HepG2 (cell line): ENCODE measurements around the gene MAJIN. TPM values are rescaled to one million over a fixed set of nuclear protein-coding genes. Genes with fewer than 3 reads are reported as not detected.

Experiments used
- CBX1 ChIP-seq: IDR thresholded peaks from one replicate; pipeline ENCODE4 v1.6.1; 2016; ENCODE audit warnings: antibody characterized with exemption, low read depth
- DR1 ChIP-seq: sonication (generic); formaldehyde crosslinking; IDR thresholded peaks from 2 replicates; pipeline ENCODE4 v1.8.0; 2021; ENCODE audit warnings: mild to moderate bottlenecking, missing genetic modification reagents, inconsistent platforms
- KDM5A ChIP-seq: fragments of 200-600 bp; sonication (generic); IDR thresholded peaks from 2 replicates; pipeline ENCODE4 v1.7.0; 2018; ENCODE audit warnings: antibody characterized with exemption, mild to moderate bottlenecking, low read length, borderline replicate concordance
- KDM5B ChIP-seq: sonication (generic); formaldehyde crosslinking; IDR thresholded peaks from 2 replicates; pipeline ENCODE4 v1.4.0; 2020; ENCODE audit warnings: missing genetic modification reagents, mild to moderate bottlenecking, borderline replicate concordance
- KLF16 ChIP-seq, 2 experiments: sonication (generic) in 1 of 2; formaldehyde crosslinking in 1 of 2; IDR thresholded peaks; 2 replicates each; pipeline versions ENCODE4 v1.6.1 to v1.8.0; 2016 to 2023; ENCODE audit warnings: missing genetic modification reagents in 2 of 2, missing compliant biosample characterization in 1 of 2
- MAFF ChIP-seq: IDR thresholded peaks from 2 replicates; pipeline ENCODE4 v1.6.1; 2011; ENCODE audit warnings: low read depth, low read length, improper control_type of control experiment
- TAF15 ChIP-seq: fragments of 200-400 bp; formaldehyde crosslinking; IDR thresholded peaks from one replicate; pipeline ENCODE4 v1.6.1; 2018; ENCODE audit warnings: mild to moderate bottlenecking, low read depth, low read length; ENCODE audit not compliant: poor library complexity, severe bottlenecking
- THYN1 ChIP-seq: sonication (generic); formaldehyde crosslinking; IDR thresholded peaks from 2 replicates; pipeline ENCODE4 v1.8.1; 2023; ENCODE audit warnings: low read depth, mild to moderate bottlenecking, moderate library complexity, missing genetic modification reagents, borderline replicate concordance
- ZBTB20 ChIP-seq: sonication (generic); formaldehyde crosslinking; IDR thresholded peaks from 2 replicates; pipeline ENCODE4 v1.8.1; 2023; ENCODE audit warnings: missing genetic modification reagents, low read depth, mild to moderate bottlenecking, borderline replicate concordance
- ZMYM2 ChIP-seq: sonication (generic); formaldehyde crosslinking; IDR thresholded peaks from 2 replicates; pipeline ENCODE4 v1.8.0; 2022; ENCODE audit warnings: mild to moderate bottlenecking, missing genetic modification reagents
- ZNF207 ChIP-seq: fragments of 450-650 bp; IDR thresholded peaks from 2 replicates; pipeline ENCODE4 v1.6.1; 2016; ENCODE audit warnings: antibody characterized with exemption, borderline replicate concordance
- ZNF543 ChIP-seq: sonication (generic); formaldehyde crosslinking; IDR thresholded peaks from 2 replicates; pipeline ENCODE4 v1.4.0; 2020; ENCODE audit warnings: mild to moderate bottlenecking, missing genetic modification reagents
- ZNF614 ChIP-seq: IDR thresholded peaks from 2 replicates; pipeline ENCODE4 v1.6.1; 2018; ENCODE audit warnings: missing biosample characterization, missing genetic modification reagents, inconsistent platforms, borderline replicate concordance
- ZNF737 ChIP-seq: sonication (generic); formaldehyde crosslinking; IDR thresholded peaks from 2 replicates; pipeline ENCODE4 v1.5.0; 2020; ENCODE audit warnings: missing genetic modification reagents, mild to moderate bottlenecking, borderline replicate concordance
- polyA plus RNA-seq, 8 experiments: library from polyadenylated mRNA; depleted of rRNA in 3 of 8; stranded (reverse) in 7 of 8; unstranded in 1 of 8; fragments of >200 nt; fragmentation: Illumina TruSeq in 4 of 8; extraction: Trizol in 4 of 8; gene quantifications; 2 replicates each; pipeline versions ENCODE4 v1.2.1 to v1.2.3, GENCODE V29; 2011 to 2016; ENCODE audit warnings: low read depth in 4 of 8, missing spikeins in 1 of 8, mixed read lengths in 1 of 8; ENCODE audit not compliant: insufficient read depth in 1 of 8
- total RNA-seq, 5 experiments: library from RNA; depleted of rRNA; stranded (reverse); fragments of >200 nt; fragmentation: Illumina TruSeq; extraction: Trizol; gene quantifications; 2 replicates each; pipeline ENCODE4 v1.2.3, GENCODE V29; 2016; ENCODE audit warnings: low read depth in 1 of 5
- TF ChIP-seq, protein P1 (sequence below): sonication (generic); formaldehyde crosslinking; IDR thresholded peaks from 2 replicates; pipeline ENCODE4 v1.8.1; 2022; ENCODE audit warnings: mild to moderate bottlenecking, missing genetic modification reagents
- TF ChIP-seq, protein P2 (sequence below): sonication (generic); formaldehyde crosslinking; IDR thresholded peaks from 2 replicates; pipeline ENCODE4 v1.5.0; 2020; ENCODE audit warnings: mild to moderate bottlenecking, missing genetic modification reagents
- TF ChIP-seq, protein P3 (sequence below): sonication (generic); formaldehyde crosslinking; IDR thresholded peaks from 2 replicates; pipeline ENCODE4 v1.5.0; 2020; ENCODE audit warnings: missing genetic modification reagents, mild to moderate bottlenecking, borderline replicate concordance
- TF ChIP-seq, protein P4 (sequence below): sonication (generic); formaldehyde crosslinking; IDR thresholded peaks from 2 replicates; pipeline ENCODE4 v1.8.1; 2023; ENCODE audit warnings: missing genetic modification reagents, inconsistent platforms, borderline replicate concordance
- TF ChIP-seq, protein P5 (sequence below): IDR thresholded peaks from 2 replicates; pipeline ENCODE4 v1.6.1; 2016

Gene MAJIN
- total and polyA plus RNA-seq, 2 of the 13 experiments (the other 11 are each of a cell fraction or from before 2014, with no cell fraction given) = not detected

DNA sequence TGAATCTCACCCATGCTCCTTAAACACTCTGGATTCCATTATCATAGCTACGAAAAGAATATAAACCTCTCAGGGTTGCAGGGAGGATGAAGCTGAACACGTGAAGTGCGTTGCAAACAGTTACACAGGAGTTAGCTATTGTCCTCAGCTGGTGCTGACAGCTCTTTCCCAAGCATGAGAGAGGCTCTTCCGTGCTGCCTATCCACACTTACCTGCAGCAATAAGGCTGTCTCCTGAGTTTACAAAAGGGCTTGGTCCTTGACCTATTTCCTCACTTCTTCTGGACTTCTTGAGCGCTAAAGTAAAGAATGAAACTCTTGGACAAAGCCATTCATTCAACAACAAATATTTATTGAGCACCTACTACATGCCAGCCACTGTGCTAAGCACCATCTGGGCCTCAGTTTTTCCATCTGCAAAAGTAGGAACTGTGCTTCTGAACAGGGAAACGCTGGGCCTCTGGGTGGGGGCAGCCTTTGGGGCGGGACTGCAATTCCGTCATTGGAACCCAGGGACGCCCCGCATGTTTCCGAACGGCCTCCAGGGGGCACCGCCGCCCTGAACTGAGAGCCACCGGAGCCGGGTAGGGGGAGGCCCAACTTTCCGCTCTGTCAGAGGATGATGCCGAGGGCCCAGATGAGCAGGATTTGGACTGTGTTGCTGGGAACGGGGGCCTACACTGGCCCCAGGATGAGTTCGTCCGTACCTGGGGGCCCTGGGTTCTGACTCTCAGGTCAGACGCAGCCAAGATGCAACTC is 41.4 kb upstream of the MAJIN start (continued):
- TF ChIP-seq MAFF (no peak), KDM5B (CRISPR knock-in tag) (no peak), DR1 (no peak), ZNF737 (CRISPR knock-in tag) (no peak), TAF15 (no peak), ZBTB20 (no peak; the same call in 1 of the 2 replicates), ZNF207 (no peak), KLF16 (CRISPR knock-in tag; IDR thresholded peaks at IDR 0.05) (no peak), ZNF543 (CRISPR knock-in tag) (no peak), ZNF614 (CRISPR knock-in tag) (peak; percentile 33; the same call in 1 of the 2 replicates), THYN1 (CRISPR knock-in tag) (no peak), ZMYM2 (CRISPR knock-in tag) (peak; percentile 48; the same call in 1 of the 2 replicates), CBX1 (no peak), KDM5A (no peak)
- TF ChIP-seq, protein P1, sequence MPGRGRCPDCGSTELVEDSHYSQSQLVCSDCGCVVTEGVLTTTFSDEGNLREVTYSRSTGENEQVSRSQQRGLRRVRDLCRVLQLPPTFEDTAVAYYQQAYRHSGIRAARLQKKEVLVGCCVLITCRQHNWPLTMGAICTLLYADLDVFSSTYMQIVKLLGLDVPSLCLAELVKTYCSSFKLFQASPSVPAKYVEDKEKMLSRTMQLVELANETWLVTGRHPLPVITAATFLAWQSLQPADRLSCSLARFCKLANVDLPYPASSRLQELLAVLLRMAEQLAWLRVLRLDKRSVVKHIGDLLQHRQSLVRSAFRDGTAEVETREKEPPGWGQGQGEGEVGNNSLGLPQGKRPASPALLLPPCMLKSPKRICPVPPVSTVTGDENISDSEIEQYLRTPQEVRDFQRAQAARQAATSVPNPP (CRISPR knock-in tag) = no peak
- TF ChIP-seq, protein P2, sequence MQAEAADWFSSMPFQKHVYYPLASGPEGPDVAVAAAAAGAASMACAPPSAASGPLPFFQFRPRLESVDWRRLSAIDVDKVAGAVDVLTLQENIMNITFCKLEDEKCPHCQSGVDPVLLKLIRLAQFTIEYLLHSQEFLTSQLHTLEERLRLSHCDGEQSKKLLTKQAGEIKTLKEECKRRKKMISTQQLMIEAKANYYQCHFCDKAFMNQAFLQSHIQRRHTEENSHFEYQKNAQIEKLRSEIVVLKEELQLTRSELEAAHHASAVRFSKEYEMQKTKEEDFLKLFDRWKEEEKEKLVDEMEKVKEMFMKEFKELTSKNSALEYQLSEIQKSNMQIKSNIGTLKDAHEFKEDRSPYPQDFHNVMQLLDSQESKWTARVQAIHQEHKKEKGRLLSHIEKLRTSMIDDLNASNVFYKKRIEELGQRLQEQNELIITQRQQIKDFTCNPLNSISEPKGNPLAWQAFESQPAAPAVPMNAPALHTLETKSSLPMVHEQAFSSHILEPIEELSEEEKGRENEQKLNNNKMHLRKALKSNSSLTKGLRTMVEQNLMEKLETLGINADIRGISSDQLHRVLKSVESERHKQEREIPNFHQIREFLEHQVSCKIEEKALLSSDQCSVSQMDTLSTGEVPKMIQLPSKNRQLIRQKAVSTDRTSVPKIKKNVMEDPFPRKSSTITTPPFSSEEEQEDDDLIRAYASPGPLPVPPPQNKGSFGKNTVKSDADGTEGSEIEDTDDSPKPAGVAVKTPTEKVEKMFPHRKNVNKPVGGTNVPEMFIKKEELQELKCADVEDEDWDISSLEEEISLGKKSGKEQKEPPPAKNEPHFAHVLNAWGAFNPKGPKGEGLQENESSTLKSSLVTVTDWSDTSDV = no peak
- TF ChIP-seq, protein P3, sequence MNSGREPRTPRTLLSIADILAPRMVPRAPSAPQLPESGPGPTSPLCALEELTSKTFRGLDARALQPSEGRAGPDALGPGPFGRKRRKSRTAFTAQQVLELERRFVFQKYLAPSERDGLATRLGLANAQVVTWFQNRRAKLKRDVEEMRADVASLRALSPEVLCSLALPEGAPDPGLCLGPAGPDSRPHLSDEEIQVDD (CRISPR knock-in tag) = no peak
- TF ChIP-seq, protein P4, sequence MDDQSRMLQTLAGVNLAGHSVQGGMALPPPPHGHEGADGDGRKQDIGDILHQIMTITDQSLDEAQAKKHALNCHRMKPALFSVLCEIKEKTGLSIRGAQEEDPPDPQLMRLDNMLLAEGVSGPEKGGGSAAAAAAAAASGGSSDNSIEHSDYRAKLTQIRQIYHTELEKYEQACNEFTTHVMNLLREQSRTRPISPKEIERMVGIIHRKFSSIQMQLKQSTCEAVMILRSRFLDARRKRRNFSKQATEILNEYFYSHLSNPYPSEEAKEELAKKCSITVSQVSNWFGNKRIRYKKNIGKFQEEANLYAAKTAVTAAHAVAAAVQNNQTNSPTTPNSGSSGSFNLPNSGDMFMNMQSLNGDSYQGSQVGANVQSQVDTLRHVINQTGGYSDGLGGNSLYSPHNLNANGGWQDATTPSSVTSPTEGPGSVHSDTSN = no peak
- TF ChIP-seq, protein P5, sequence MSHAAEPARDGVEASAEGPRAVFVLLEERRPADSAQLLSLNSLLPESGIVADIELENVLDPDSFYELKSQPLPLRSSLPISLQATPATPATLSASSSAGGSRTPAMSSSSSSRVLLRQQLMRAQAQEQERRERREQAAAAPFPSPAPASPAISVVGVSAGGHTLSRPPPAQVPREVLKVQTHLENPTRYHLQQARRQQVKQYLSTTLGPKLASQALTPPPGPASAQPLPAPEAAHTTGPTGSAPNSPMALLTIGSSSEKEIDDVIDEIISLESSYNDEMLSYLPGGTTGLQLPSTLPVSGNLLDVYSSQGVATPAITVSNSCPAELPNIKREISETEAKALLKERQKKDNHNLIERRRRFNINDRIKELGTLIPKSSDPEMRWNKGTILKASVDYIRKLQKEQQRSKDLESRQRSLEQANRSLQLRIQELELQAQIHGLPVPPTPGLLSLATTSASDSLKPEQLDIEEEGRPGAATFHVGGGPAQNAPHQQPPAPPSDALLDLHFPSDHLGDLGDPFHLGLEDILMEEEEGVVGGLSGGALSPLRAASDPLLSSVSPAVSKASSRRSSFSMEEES (CRISPR knock-in tag) = no peak
